Measurements from ENCODE around the gene PHLDB3. TPM values are rescaled to one million over a fixed set of nuclear protein-coding genes. Genes with fewer than 3 reads are reported as not detected.

The PHLDB3 gene
- total RNA-seq, 1 donor from 2014 or later = 7.0 TPM

DNA sequence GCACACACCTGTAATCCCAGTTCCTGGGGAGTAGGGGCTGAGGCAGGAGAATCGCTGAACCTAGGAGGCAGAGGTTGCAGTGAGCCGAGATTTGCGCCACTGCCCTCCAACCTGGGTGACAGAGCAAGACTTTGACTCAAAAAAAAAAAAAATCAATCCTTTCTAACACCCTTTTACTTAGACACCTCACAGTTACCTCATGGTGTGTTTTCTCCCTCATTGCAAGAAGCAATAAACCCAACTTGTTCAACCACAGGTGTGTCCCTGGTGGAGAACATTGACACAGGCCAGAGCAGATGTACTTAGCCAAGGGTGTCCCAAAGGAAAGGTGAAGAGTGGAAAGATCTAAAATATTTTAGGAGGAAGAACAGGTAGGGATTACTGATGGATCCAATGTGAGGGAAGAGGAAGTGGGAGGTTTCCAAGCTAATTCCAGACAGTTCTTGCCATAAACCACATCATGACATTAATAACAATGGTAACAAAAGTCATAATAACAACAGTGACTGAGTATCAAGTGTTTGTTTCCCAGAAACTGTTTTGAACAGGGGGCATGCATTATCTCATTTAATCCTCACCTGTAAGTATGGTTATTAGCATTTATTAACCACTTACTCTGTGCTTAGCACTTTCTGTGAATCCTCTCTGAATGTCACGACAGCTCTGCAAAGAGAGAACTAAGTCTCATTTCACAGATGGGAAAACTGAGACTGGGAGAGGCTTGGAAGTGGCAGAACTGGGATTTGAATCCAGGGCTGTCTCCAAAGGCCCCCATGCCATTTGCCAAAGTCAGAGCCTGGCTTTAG is 36.0 kb downstream of the PHLDB3 start:
- DNase-seq (ENCODE audit: low spot score) = no peak

DNA sequence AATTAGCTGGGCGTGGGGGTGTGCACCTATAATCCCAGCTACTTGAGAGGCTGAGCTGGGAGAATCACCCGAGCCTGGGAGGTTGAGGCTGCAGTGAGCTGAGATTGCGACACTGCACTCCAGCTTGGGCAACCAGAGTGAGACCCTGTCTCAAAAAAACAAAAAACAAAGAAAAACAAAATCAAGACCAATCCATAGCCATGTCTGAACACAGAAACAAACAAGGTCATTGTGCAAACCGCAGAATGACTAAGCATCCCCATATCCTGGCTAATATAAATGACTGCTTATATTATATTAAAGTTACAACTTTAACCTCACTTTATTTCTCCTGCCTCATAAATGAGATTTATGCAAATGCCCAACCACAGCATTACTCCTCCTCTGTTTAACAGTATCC is 36.8 kb downstream of the PHLDB3 start:
- no peak for DNase-seq (ENCODE audit: low spot score)

DNA sequence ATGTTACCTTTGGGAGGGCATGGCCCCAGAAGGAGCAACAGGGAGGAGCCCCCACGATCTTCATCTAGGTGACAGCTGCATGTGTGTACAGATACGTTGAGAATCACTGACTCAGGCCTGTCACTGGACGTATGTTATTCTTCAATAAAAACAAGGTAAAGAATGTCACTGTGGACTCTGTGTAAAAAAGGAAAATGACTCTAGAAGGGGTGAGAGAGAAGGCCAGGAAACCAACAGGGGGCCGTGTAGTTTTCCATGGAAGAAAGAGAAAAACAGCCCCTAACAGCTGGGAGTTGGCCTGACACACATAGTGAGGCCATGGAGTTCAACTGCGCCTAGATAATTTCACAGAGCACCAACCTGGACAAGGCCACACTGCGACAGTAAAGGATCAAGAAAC is 37.3 kb downstream of the PHLDB3 start:
- DNase-seq (ENCODE audit: low spot score) = peak; percentile 19

DNA sequence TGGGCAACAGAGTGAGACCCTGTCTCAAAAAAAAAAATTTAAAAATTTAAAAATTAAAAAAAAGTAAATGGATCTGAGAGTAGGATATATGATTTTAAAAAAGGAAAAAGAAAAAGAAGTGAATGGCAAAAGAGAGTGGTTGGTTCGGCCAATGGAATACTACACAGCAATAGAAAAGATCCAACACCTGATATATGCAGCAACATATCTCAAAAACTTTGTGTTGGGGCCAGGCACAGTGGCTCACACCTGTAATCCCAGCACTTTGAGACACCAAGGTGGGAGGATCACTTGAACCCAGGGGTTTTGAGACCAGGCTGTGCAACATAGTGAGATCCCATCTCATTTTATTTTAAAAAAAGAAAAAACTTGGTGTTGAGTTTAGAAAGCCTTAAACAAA is 37.8 kb downstream of the PHLDB3 start:
- DNase-seq (ENCODE audit: low spot score) = no peak

- peak; percentile 51 for DNase-seq (ENCODE audit: low spot score)
Measured at GRCh38 chr19:43465468-43466120, 39.0 kb downstream of the PHLDB3 start, which contains the start of gene LYPD3. LYPD3 (minus strand) TSS chr19:43465608; CDS start chr19:43465571, 37 bp downstream.

DNA sequence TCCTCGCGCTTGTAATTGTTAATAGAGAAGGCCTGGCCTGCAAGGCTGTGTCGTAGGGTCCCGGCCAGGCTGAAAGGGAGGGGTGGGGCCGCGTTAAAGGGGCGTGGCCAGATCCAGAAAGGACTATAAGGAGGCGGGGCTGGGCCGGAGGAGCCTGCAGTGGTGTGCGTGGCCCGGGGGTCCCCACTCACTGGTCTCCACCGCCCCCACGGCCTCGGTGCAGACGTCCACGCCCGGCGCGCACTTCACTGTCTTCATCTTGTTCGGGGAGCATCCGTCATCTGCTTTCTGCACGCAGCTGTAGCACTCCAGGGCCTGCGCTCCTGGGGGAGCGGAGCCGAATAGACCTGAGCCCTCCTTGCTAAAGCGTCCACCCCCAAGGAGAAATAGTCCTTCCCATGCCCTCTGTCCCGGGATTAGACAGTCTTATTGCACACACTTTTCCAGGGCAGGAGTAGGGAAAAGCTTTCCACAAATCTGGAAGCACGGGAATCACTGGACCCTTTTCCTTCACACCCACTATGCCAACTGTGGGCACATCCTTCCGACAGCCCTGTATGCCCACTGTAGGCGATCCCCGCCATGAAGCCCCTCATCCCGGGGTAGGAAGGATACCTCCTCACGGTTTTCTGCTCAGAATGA is 40.3 kb downstream of the PHLDB3 start:
- no peak for DNase-seq (ENCODE audit: low spot score)

DNA sequence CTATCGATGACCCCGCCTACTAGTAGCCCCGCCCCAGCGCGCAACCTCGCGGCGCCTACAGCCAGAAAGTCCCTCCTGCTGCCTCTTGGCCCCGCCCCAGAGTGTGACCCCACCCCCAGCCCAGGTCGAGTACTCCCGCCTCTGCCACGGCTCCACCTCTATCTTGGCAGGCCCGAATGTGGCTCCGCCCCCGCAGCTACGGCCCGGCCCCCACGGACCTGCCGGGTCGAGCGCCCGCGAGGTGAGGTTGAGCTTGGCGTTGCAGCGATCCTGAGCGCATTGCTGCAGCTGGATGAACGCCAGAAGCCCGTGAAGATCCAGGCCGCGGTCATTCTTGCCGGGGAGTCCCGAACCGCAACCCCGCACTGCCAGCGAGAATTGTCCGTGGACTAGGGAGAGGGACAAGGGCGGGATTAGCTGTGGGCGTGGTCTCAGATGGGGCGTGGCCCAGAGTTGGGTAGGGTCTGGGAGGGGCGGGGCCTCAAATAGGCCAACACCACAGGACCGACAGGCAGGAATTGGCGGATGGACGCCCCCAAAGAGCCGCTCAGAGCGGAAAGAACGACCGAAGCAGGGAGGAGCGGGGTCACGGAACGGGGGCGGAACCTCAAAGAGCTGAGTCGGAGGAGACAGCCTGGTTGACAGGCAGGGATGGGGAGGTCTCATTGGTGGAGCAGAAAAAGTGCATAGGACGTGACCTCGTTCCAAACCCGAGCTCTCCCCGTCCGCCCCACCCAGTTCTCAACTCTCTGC is 41.0 kb downstream of the PHLDB3 start:
- DNase-seq (ENCODE audit: low spot score) = peak; percentile 94

DNA sequence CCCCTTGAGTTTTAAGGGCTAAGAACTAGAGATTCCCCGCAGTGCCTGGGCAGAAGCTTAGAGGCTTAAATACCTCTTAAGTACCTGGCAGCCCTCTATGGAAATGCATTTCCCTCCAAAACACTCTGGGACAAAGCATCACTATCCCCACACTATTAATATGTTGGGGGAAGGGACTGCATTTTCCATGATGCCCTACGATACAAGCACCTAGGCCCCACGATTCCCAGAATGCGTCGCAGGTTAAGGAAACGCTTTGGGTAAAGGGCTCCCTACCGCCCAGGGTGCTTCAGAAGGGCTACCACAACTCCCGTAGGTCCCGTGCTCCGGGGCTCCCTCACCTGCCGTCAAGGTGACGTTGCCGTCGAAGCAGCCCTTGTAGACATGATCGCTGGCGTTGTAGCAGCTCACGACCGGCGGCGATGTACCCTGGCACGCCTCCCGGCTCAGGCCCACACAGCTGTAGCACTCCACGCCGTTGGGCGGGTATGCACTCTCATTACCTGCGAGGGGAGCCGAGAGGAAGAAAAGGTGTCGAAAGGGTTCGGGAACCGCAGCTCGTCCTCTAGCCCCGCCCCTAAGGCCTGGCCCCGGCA is 41.7 kb downstream of the PHLDB3 start:
- no peak for DNase-seq (ENCODE audit: low spot score)

DNA sequence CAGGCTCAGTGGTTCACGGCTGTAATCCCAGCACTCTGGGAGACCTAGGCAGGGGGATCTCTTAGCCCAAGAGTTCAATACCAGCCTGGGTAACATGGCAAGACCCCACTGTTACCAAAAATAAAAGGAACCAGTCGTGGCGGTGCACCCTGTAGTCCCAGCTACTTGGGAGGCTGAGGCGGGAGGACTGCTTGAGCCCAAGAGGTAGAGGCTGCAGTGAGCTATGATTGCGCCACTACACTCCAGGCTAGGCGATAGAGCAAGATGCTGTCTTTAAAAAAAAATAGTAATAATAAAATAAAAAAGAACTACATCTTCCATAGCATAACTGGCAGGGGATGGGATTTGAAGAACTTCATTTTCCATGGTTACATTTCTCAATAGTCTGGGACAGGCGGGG is 42.2 kb downstream of the PHLDB3 start:
- DNase-seq (ENCODE audit: low spot score) = no peak

DNA sequence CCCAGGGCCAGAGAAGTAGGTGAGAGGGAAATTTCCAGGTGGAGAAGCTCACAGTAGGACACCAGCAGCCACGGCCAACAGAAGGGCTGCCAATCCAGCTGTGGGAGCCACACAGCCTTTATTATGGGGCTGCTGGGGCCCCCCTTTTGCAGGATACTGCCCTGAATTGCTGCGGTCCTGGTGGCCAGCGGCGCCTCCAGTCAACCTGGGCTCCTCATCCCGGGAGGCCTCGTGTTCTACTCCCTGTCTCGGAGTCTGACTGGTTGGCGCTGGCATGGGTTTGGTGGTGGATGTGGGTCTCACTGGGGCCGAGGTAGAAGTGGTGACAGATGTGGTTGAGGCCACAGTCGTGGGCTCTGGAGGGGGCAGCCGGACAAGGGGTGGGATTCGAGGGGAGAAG is 43.2 kb downstream of the PHLDB3 start:
- no peak for DNase-seq (ENCODE audit: low spot score)

GRCh38 chr19:43460362-43461016 is 44.1 kb downstream of the PHLDB3 start:
- no peak for DNase-seq (ENCODE audit: low spot score)

GRCh38 chr19:43457809-43458208 is 46.7 kb downstream of the PHLDB3 start:
- no peak for DNase-seq (ENCODE audit: low spot score)

- DNase-seq (ENCODE audit: low spot score) = peak; percentile 24
Measured at GRCh38 chr19:43455321-43456113, 49.0 kb downstream of the PHLDB3 start.

DNA sequence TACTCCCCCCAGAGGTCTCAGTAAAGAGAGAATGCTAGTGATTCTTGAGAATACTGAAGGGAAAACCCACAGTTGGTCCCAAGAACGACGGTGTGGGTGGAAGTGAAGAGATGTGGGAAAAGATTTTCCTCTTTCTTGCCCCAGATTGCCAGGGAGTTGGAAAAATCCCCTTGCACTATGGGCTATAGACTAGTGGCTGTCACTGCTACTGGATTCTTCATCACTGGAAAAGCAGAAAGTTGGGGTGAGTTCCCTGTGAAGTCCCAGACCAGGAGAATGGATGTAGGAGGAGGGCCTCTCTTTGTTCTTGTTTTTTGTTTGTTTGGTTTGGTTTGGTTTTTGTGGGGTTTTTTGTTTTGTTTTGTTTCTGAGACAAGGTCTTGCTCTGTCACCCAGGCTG is 50.5 kb downstream of the PHLDB3 start:
- no peak for DNase-seq (ENCODE audit: low spot score)

DNA sequence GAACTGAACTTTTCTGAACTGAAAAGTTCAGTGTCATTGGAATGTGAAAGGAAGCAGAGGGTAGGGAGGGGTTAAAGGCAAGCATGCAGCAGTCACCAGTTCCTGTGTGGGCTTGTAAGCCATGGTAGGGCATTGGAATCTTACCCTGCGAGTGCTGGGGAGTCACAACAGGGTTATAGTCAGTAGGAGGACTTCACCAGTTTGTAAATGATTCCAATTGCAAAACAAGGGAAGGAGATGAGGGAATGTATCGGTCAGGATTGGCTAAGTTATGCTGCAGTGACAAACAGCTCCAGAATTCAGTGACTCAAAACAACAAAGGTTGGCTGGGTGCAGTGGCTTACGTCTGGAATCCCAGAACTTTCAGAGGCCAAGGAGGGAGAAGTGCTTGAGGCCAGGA is 52.0 kb downstream of the PHLDB3 start:
- no peak for DNase-seq (ENCODE audit: low spot score)

GRCh38 chr19:43450545-43450997 is 54.0 kb downstream of the PHLDB3 start:
- no peak for DNase-seq (ENCODE audit: low spot score)

DNA sequence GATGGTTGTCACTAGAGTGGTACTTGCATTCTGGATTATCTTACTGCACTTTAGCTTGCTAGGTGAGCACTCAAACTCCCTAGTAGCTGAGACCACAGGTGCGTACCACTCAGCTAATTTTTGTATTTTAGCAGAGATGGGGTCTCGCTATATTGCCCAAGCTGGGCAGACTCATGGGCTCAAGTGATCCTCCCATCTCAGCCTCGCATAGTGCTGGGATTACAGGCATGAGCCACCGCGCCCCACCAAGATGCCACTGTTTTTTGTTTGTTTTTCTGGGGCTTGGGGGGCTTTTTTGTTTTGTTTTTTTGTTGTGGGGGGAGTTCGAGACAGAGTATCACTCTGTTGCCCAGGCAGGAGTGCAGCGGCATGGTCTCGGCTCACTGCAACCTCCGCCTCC is 56.9 kb downstream of the PHLDB3 start:
- no peak for DNase-seq (ENCODE audit: low spot score)

DNA sequence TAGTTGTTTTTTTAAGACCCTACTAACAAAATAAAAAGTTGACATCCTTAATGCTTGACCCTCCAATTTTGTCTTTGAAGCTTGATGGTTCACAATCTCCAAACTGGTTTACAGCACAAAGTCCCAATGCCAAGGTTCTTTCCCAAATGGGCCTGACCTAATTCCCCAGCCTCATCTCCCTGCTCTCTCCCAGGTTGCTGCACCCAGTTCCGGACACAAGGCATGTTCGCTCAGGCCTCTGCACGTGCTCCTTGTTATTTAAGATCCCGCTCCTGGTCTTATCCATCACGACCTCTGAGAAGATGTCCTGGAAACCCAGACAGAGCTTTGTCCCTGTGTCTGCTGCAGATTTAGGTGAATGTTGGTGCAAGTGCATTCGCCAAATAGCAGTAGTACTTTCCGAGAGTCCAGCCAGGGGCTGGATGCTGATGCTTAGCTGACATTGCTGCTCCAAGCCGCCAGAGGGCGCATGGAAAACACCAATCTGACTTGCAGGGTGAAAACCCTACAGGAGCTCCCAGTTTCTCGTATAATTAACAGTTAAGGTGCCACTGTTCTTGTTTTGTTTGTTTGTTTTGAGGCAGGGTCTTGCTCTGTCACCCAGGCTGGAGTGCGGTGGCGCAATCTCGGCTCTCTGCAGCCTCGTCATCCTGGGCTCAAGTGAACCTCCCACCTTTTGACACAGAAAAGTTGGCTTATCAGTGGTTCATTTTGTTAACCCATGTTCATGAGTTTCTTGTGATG is 57.6 kb downstream of the PHLDB3 start:
- peak; percentile 83 for DNase-seq (ENCODE audit: low spot score)

DNA sequence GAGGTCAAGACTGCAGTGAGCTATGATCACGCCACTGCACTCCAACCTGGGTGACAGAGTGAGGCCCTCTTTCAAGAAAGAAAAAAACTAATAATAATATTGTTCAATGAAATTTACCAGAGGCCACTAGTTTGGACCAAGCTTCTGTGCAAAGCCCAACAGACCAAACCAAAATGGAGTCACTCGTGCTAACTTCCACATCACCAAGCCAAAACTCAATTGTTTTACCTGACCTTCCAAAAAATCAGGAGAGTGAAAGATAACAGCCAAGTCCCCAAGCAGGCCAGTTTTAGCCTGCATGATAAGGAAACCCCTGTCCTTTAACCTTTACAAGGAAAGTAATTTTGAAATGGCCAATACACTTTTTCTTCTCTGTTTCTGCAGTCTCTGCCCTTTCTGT is 59.1 kb downstream of the PHLDB3 start:
- DNase-seq (ENCODE audit: low spot score) = no peak

Data from umbilical cord (tissue), 2 donors.